Upper lobe of right lung (tissue), 1 donor: ENCODE data around the gene GJB3. TPM values are rescaled to one million over a fixed set of nuclear protein-coding genes. Genes with fewer than 3 reads are reported as not detected.

Experiments used
- ATAC-seq: fragments of 200-7000 bp; cut with Tn5 transposase; one replicate; pipeline ENCODE4 v1.9.1; 2020; ENCODE audit warnings: mild to moderate bottlenecking, moderate library complexity
- DNase-seq: peaks from one replicate; pipeline ENCODE4 v3.0.0-alpha.2; 2020
- H3K27ac ChIP-seq: fragments of 200-600 bp; one replicate; pipeline ENCODE4 v1.8.0; 2022
- H3K27me3 ChIP-seq: fragments of 200-600 bp; one replicate; pipeline ENCODE4 v1.8.0; 2022; ENCODE audit warnings: mild to moderate bottlenecking
- H3K36me3 ChIP-seq: fragments of 200-600 bp; one replicate; pipeline ENCODE4 v1.8.0; 2022
- H3K4me1 ChIP-seq: fragments of 200-600 bp; one replicate; pipeline ENCODE4 v1.8.0; 2022
- H3K4me3 ChIP-seq: fragments of 200-600 bp; one replicate; pipeline ENCODE4 v1.8.0; 2022; ENCODE audit warnings: mild to moderate bottlenecking
- H3K9me3 ChIP-seq: fragments of 200-600 bp; one replicate; pipeline ENCODE4 v1.8.0; 2022
- intact Hi-C: fragments of 100-400 bp; cut with DNase I; formaldehyde crosslinking; loops from one replicate; pipeline ENCODE4 v1.11.0; 2022
- total RNA-seq: library from RNA; stranded (reverse); fragmentation: NEBNext Ultra II Directional; extraction: Animal tissue kit (Norgen Biotek cat#: 25700); gene quantifications from one replicate; pipeline ENCODE4 v1.2.1, GENCODE V29; 2021
- TF ChIP-seq, protein P1 (sequence below): fragments of 200-600 bp; IDR thresholded peaks from one replicate; pipeline ENCODE4 v1.8.0; 2022; ENCODE audit warnings: antibody characterized with exemption
- donor health status: DM: no; HTN: yes; CAD: no; lungs with severe emphysema.

The GJB3 gene
- total RNA-seq, 1 donor from 2014 or later = 0.81 TPM

DNA sequence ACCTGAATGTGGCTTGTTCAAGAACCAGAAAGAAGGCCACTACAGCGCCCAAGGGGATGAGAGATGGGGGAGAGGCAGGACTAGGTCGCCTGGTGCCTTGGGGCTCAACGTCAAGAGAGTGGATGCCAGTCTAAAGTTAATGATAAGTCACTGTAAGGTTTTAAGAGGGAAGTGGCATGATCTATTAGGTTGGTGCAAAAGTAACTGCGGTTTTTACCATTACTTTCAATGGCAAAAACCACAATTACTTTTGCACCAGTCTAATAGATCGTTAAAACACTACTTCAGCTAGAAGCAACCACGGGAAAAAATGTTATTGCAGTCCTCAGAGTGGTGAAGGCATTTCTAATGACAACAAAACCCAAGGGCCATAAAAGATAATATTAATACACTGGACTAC lies 2.6 kb upstream of the GJB3 start:
- H3K27me3 ChIP-seq = peaks cover 40% of the 10 kb centered on the region
- no peak for ATAC-seq
- H3K36me3 ChIP-seq = no peaks in the 10 kb centered on the region
- no peaks in the 10 kb centered on the region for H3K9me3 ChIP-seq
- H3K27ac ChIP-seq = no peak overlapping the region
- TF ChIP-seq, protein P1, sequence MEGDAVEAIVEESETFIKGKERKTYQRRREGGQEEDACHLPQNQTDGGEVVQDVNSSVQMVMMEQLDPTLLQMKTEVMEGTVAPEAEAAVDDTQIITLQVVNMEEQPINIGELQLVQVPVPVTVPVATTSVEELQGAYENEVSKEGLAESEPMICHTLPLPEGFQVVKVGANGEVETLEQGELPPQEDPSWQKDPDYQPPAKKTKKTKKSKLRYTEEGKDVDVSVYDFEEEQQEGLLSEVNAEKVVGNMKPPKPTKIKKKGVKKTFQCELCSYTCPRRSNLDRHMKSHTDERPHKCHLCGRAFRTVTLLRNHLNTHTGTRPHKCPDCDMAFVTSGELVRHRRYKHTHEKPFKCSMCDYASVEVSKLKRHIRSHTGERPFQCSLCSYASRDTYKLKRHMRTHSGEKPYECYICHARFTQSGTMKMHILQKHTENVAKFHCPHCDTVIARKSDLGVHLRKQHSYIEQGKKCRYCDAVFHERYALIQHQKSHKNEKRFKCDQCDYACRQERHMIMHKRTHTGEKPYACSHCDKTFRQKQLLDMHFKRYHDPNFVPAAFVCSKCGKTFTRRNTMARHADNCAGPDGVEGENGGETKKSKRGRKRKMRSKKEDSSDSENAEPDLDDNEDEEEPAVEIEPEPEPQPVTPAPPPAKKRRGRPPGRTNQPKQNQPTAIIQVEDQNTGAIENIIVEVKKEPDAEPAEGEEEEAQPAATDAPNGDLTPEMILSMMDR = no peak
- H3K4me1 ChIP-seq = peaks cover 13% of the 10 kb centered on the region
- no peak overlapping the region for H3K4me3 ChIP-seq
- peak; percentile 9 for DNase-seq
- intact Hi-C loops = no loop called here

DNA sequence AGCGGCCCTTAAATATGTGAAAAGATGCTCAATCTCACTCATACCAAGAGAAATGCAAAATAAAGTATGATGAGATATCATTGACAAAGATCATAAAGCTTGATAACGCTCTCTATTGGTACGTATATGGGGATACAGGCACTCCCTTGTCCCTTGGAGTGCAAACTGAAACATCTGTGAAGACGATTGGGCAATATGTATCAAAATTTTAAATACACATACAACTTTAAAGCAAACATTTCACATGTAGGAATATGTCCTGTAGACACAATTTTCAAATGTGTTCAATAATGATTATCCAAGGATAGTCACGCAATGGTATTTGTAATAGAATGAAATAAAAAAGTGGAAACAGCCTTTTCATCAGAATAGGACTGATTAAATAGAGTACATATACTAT lies 2.0 kb upstream of the GJB3 start:
- Histone ChIP-seq H3K4me3 (no peak overlapping the region), H3K27me3 (peaks cover 40% of the 10 kb centered on the region), H3K4me1 (peaks cover 13% of the 10 kb centered on the region), H3K27ac (no peak overlapping the region), H3K36me3 (no peaks in the 10 kb centered on the region), H3K9me3 (no peaks in the 10 kb centered on the region)
- intact Hi-C loops = no loop called here
- DNase-seq (no peak), ATAC-seq (no peak)
- TF ChIP-seq, protein P1 = no peak

DNA sequence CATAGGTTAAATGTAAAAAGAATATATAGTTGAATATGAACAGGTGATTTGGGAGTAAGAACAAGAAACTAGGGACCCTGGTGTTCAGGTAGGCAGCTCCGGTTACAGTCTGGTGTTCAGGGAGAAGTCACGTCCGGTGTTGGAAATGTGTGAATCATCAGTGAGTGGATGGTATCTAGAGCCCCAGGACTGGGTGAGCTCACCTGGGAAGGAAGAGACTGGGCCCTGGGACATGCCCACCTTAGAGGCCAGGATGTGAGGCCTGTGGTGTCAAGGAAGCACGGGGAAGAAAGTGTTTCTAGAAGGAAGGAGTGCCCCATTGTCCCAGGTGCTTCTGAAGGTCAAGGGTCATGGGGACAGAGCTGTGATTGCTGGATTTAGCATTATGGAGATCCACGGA lies 1.5 kb upstream of the GJB3 start:
- Histone ChIP-seq H3K27ac (no peak overlapping the region), H3K4me1 (peaks cover 13% of the 10 kb centered on the region), H3K9me3 (no peaks in the 10 kb centered on the region), H3K36me3 (no peaks in the 10 kb centered on the region), H3K27me3 (peaks cover 40% of the 10 kb centered on the region), H3K4me3 (no peak overlapping the region)
- intact Hi-C loops = no loop called here
- ATAC-seq (no peak), DNase-seq (peak; percentile 12)
- TF ChIP-seq, protein P1 = no peak

DNA sequence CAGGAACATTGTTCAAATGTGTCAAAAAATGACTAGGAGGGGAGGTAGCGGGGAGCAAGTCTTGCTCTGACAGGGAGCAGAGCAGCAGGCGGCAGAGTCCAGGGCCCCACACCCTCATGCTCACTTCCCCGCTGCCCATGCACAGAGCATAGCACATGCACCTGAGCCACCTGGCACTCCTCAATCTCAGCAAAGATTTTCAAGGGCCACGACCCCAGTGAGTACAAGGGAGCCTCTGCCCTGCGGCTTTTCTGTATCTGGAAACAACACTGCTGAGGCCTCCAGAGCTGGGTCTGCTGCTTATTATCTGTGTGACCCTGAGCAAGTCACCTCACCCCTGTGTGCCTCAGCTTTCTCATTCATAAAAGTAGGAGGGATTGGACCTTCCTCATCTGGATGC lies 1.1 kb upstream of the GJB3 start:
- TF ChIP-seq, protein P1 = no peak

DNA sequence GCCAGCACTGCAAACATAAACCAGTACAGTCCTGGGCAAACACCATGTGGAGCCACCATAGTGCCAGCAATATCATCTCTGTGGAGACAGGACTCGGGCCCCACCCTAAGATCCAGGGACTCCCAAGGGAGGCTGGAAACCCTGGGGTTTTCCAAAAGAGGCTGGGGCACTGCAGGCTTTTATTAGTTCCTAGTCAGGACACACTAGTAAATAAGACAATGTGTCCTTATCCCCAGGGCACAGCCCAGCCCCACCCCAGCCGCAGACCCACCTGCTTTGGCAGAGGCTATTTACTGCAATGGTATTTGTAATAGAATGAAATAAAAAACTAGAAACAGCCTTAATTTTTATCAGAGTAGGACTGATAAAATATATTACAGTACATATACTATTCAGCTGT lies 486 bp upstream of the GJB3 start:
- ATAC-seq (no peak), DNase-seq (peak; percentile 32)
- peaks cover 40% of the 10 kb centered on the region for H3K27me3 ChIP-seq
- no peaks in the 10 kb centered on the region for H3K9me3 ChIP-seq
- no peak overlapping the region for H3K27ac ChIP-seq
- peak overlapping the region; percentile 21 for H3K4me3 ChIP-seq
- H3K36me3 ChIP-seq = no peaks in the 10 kb centered on the region
- TF ChIP-seq, protein P1 = no peak
- H3K4me1 ChIP-seq = peaks cover 13% of the 10 kb centered on the region
- intact Hi-C loops = no loop called here

More for the DNA sequence above, 1.1 kb upstream of the GJB3 start:
- Histone ChIP-seq H3K36me3 (no peaks in the 10 kb centered on the region), H3K4me3 (no peak overlapping the region), H3K27me3 (peaks cover 40% of the 10 kb centered on the region), H3K27ac (no peak overlapping the region), H3K9me3 (no peaks in the 10 kb centered on the region), H3K4me1 (peaks cover 13% of the 10 kb centered on the region)
- intact Hi-C loops = no loop called here
- no peak for ATAC-seq
- peak; percentile 40 for DNase-seq

DNA sequence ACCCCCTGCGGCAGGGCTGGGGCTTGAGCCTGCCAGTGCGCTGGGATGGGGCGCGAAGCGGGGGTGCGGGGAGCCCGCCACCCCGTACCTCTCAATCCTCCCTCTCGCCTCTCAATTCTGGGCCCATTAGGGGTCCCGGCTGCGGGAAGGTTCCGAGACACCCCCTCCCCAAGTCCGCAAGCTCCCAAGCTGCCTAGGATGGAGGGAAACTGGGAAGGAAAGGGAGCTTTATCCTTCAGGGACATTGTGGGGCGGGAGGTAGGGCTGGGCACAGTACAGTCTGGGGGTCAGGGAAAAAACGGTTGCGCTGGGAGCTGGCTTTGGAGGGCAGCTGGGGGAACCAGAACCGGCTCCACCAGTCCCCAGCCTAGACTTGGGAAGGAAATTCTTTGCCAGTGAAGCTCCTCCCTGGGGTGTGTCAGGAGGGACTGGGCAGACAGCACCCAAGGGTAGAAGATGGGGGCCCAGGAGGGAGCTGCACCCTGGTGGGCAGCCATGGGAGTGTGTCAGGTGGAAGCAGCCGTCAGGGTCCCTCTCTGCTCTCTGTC lies 904 bp downstream of the GJB3 start:
- no peaks in the 10 kb centered on the region for H3K36me3 ChIP-seq
- no peak overlapping the region for H3K27ac ChIP-seq
- H3K27me3 ChIP-seq = peaks cover 31% of the 10 kb centered on the region
- DNase-seq (peak; percentile 52), ATAC-seq (peak; percentile 25)
- TF ChIP-seq, protein P1 = no peak
- H3K4me3 ChIP-seq = peak overlapping the region; percentile 21
- H3K9me3 ChIP-seq = no peaks in the 10 kb centered on the region
- intact Hi-C loops = no loop called here
- H3K4me1 ChIP-seq = peaks cover 16% of the 10 kb centered on the region
